ENCODE data around the gene LYG2.

GRCh38 chr2:99249951-99250350, 5.5 kb downstream of the LYG2 start:
- TF ChIP-seq CTCF (IDR thresholded peaks at IDR 0.05; ENCODE audit: low read depth, low read length, poor library complexity, severe bottlenecking) (no peak), EZH2phosphoT487 (IDR thresholded peaks at IDR 0.05; ENCODE audit: borderline replicate concordance, low read length) (no peak)

Measured in DOHH2 (cell line).